Thymus (tissue), 11 donors: ENCODE data around the gene COX7A2L. TPM values are rescaled to one million over a fixed set of nuclear protein-coding genes. Genes with fewer than 3 reads are reported as not detected.

Experiments
- DNase-seq, 9 donors: peaks; one replicate each; pipeline ENCODE4 v3.0.0-alpha.2; 2013; ENCODE audit warnings: low spot score in 9 of 9, low read depth in 6 of 9, missing footprints in 1 of 9
- H3K27ac ChIP-seq, 2 donors: one replicate each; pipeline ENCODE4 v1.5.1; 2013; ENCODE audit warnings: control low read depth in 1 of 2, low read depth in 1 of 2, low read length in 1 of 2, mild to moderate bottlenecking in 1 of 2, moderate library complexity in 1 of 2
- H3K27me3 ChIP-seq, 2 donors: one replicate each; pipeline ENCODE4 v1.5.1; 2013; ENCODE audit warnings: low read length in 1 of 2; ENCODE audit not compliant: control insufficient read depth in 2 of 2, insufficient read depth in 1 of 2
- H3K36me3 ChIP-seq, 2 donors: one replicate each; pipeline ENCODE4 v1.5.1; 2013; ENCODE audit warnings: low read length in 1 of 2, mild to moderate bottlenecking in 1 of 2, moderate library complexity in 1 of 2; ENCODE audit not compliant: control insufficient read depth in 2 of 2, insufficient read depth in 2 of 2
- H3K4me1 ChIP-seq, 2 donors: one replicate each; pipeline ENCODE4 v1.5.1; 2013; ENCODE audit warnings: low read length in 2 of 2; ENCODE audit not compliant: control insufficient read depth in 2 of 2, insufficient read depth in 2 of 2
- H3K4me3 ChIP-seq, 2 donors: one replicate each; pipeline ENCODE4 v1.5.1; 2013; ENCODE audit warnings: low read length in 2 of 2, control low read depth in 1 of 2, mild to moderate bottlenecking in 1 of 2
- H3K9me3 ChIP-seq, 2 donors: one replicate each; pipeline ENCODE4 v1.5.1; 2013; ENCODE audit warnings: low read length in 1 of 2, mild to moderate bottlenecking in 1 of 2; ENCODE audit not compliant: control insufficient read depth in 2 of 2, insufficient read depth in 1 of 2
- WGBS: extraction: QIAGEN DNeasy Blood & Tissue Kit; methylation state at CpG from one replicate; pipeline ENCODE4 v1.1.7; 2013; 5-methylcytosine and 5-hydroxymethylcytosine counted together
- polyA plus RNA-seq: library from polyadenylated mRNA; stranded (reverse); fragments of 200-250 nt; gene quantifications from one replicate; pipeline ENCODE4 v1.2.3, GENCODE V29; 2013
- total RNA-seq: library from RNA; stranded (reverse); fragments of 120-200 nt; gene quantifications from one replicate; pipeline ENCODE4 v1.2.4, GENCODE V29; 2013
- donor health status: healthy.

Gene COX7A2L
- total and polyA plus RNA-seq, 2 donors = 128 to 190 TPM

DNA sequence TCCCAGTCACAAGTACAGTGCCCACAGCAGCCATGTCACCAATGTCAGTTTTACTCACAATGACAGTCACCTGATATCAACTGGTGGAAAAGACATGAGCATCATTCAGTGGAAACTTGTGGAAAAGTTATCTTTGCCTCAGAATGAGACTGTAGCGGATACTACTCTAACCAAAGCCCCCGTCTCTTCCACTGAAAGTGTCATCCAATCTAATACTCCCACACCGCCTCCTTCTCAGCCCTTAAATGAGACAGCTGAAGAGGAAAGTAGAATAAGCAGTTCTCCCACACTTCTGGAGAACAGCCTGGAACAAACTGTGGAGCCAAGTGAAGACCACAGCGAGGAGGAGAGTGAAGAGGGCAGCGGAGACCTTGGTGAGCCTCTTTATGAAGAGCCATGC, 31.3 kb downstream of the COX7A2L start:
- Histone ChIP-seq H3K4me1 (no peaks in the 10 kb centered on the region), H3K27me3 (no peaks in the 10 kb centered on the region), H3K27ac (no peak overlapping the region), H3K36me3 (peaks cover 19 to 53% of the 10 kb centered on the region in 2 donors), H3K4me3 (no peak overlapping the region), H3K9me3 (no peaks in the 10 kb centered on the region)
- WGBS = over 99% methylated on average over 5 of the region's 5 CpGs
- DNase-seq = no peak

DNA sequence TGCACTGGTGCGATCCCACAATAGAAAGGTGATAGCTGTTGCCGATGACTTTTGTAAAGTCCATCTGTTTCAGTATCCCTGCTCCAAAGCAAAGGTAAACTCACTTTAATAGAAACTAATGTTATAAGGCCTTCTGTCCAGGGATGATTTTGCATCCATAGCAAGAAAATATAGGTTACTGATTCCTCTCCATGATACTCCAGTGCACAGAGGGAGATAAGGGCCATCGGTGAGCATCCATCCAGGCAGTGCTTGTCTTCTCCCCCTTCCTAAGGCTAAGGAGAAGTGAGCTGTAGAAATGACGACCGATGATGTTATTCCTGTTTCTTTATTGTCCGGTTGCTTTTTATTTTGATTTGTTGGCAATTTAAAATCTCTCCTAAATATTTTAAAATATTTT, 32.1 kb downstream of the COX7A2L start:
- H3K4me3 ChIP-seq = no peak overlapping the region
- no peak for DNase-seq
- WGBS = 99% methylated on average over 6 of the region's 6 CpGs
- peaks cover 19 to 52% of the 10 kb centered on the region in 2 donors for H3K36me3 ChIP-seq
- H3K4me1 ChIP-seq = no peaks in the 10 kb centered on the region
- no peak overlapping the region for H3K27ac ChIP-seq
- no peaks in the 10 kb centered on the region for H3K9me3 ChIP-seq
- no peaks in the 10 kb centered on the region for H3K27me3 ChIP-seq

DNA sequence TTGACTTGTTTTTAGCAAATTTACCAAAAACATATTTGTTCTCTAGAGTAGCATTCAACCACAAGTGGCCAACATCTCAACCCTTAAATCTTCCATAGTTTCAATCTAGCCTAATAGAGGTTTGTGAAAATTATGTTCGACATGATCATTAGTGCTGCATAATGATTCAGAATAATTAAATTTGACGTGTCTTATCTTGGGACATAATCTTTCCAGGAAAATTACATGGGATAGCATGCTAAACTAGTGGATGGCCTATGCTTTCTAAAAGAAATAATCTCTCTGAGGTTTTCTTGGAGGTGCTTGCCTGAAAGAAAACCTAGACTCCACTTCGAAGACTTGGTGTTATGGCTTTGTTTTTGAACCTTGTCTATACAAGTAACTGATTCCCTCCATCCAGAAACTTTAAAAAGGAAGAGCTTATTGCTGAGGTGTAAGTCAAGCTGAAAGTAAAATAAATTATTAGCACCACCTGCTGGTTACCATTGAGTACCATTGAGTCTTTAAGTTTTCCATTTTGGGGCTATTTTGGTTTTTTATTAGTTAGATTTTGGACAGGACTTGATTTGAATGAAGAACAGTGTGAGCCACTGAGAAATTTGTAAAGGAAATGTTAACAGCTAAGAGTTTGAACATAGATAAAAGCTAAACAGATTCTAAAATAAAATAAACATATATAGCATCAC, 32.7 kb downstream of the COX7A2L start:
- DNase-seq = peak in 4 of 9 donors; percentile 11 to 45 (median 18)
- no peaks in the 10 kb centered on the region for H3K4me1 ChIP-seq
- H3K27me3 ChIP-seq = no peaks in the 10 kb centered on the region
- 77% methylated on average over 3 of the region's 3 CpGs for WGBS
- H3K27ac ChIP-seq = no peak overlapping the region
- H3K4me3 ChIP-seq = no peak overlapping the region
- H3K9me3 ChIP-seq = no peaks in the 10 kb centered on the region
- peaks cover 14 to 46% of the 10 kb centered on the region in 2 donors for H3K36me3 ChIP-seq

DNA sequence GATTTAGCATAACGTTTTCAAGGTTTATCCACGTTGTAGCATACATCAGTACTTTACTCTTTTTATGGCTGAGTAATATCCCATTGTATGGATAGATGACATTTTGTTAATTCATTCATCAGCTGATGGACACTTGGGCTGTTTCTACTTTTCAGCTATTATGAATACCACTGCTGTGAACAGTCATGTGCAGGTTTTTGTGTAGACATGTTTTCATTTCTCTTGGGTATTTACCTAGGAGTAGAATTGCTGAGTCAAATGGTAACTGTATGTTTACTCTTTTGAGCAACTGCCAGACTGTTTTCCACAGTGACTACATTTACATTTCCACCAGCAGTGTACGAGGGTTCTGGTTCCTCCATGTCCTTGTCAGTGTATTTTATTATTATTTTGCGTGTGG, 33.9 kb downstream of the COX7A2L start:
- Histone ChIP-seq H3K27me3 (no peaks in the 10 kb centered on the region), H3K36me3 (peaks cover 10 to 34% of the 10 kb centered on the region in 2 donors), H3K4me1 (no peaks in the 10 kb centered on the region), H3K9me3 (no peaks in the 10 kb centered on the region), H3K4me3 (no peak overlapping the region), H3K27ac (no peak overlapping the region)
- 96% methylated on average over 4 of the region's 4 CpGs for WGBS
- DNase-seq = no peak

DNA sequence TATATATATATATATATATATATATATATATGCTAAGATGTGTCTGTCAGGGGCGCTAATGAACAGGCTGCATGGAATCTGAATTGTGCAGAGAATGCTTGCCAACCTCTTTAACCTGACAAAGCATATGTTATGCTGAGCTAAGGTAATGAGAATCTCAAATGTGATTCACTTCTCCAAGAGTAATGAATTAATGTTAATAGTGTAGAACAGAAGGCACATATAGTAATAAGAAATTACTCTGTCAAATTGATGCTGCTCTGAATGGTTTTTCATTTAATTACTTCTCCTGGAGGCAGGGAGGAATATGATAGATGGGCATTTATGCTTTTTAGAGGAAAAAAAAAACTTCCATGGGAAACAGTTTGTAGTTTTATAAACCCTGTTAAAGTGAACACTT, 35.4 kb downstream of the COX7A2L start:
- H3K27ac ChIP-seq = no peak overlapping the region
- H3K9me3 ChIP-seq = no peaks in the 10 kb centered on the region
- peaks cover 6 to 25% of the 10 kb centered on the region in 2 donors for H3K36me3 ChIP-seq
- H3K4me1 ChIP-seq = no peaks in the 10 kb centered on the region
- no peak for DNase-seq
- no peaks in the 10 kb centered on the region for H3K27me3 ChIP-seq
- H3K4me3 ChIP-seq = no peak overlapping the region
- 98% methylated on average over 1 of the region's 1 CpG for WGBS

DNA sequence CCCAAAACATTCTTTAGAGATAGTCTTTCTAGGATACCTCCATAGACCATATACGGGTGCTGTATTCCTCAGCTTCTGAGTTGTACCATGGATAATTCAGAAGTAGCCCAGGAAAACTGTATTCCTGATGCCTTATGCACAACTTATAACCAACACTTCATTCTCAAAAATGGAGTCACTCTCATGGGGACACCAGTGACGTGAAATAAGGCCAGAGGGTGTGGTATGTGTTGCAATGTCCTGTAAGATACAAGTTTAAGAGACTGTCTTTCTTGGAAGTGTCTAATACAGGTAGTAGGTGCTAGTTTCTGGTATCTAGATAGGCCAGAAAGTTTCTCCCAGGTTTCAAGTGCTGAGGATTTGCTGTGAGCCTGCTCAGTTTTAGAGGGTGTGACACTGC, 36.1 kb downstream of the COX7A2L start:
- Histone ChIP-seq H3K27ac (no peak overlapping the region), H3K36me3 (peaks cover 5 to 21% of the 10 kb centered on the region in 2 donors), H3K4me1 (no peaks in the 10 kb centered on the region), H3K9me3 (no peaks in the 10 kb centered on the region), H3K27me3 (no peaks in the 10 kb centered on the region), H3K4me3 (no peak overlapping the region)
- over 99% methylated on average over 2 of the region's 2 CpGs for WGBS
- DNase-seq = no peak

DNA sequence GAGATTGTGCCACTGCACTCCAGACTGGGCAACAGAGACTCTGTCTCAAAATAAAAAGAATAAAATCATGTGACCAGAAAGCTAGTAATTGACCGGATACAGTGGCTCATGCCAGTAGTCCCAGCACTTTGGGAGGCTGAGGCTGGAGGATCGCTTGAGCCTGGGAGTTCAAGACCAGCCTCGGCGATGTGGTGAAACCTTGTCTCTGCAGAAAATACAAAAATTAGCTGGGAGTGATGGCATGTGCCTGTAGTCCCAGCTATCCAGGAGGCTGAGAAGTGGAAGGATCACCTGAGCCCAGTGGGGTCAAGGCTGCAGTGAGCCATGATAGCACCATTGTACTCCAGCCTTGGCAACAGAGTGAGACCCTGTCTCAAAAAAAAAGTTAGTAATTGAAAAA, 36.8 kb downstream of the COX7A2L start:
- H3K4me3 ChIP-seq = no peak overlapping the region
- H3K27ac ChIP-seq = no peak overlapping the region
- H3K9me3 ChIP-seq = no peaks in the 10 kb centered on the region
- WGBS = over 99% methylated on average over 4 of the region's 4 CpGs
- H3K36me3 ChIP-seq = peaks cover 0 to 16% of the 10 kb centered on the region in 2 donors
- no peak for DNase-seq
- H3K4me1 ChIP-seq = no peaks in the 10 kb centered on the region
- H3K27me3 ChIP-seq = no peaks in the 10 kb centered on the region

DNA sequence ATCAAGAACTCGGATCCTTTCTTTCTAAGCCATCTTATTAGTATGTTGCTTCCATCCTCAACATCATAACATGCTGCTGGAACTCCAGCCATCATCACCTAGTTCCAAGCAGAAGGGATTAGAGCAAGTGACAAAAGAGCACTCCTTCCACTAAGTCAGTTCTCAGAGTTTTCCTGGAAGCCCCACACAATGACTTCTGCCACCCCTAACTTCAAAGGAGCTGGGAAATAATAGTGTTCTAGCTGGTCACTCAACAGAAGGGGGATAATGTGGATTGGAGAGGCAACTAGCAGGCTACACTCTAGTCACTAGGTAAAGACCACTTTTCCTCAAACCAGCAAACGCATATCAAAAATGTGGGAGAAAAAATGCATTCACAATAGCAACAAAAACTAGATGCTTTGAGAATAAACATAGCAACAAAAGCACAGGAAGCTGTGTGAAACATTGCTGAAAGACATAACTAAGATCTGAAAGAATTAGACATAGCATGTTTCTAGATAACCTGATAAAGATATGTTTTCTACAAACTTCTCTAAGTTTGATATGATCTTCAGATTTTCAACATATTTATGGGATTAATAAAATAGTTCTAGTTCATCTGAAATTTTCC, 39.5 kb downstream of the COX7A2L start:
- Histone ChIP-seq H3K27ac (peak overlapping the region in 1 of 2 donors; percentile 25), H3K4me1 (no peaks in the 10 kb centered on the region), H3K36me3 (peaks cover 0 to 27% of the 10 kb centered on the region in 2 donors), H3K27me3 (no peaks in the 10 kb centered on the region), H3K9me3 (no peaks in the 10 kb centered on the region), H3K4me3 (no peak overlapping the region)
- WGBS = 73% methylated on average over 2 of the region's 2 CpGs
- DNase-seq = no peak

DNA sequence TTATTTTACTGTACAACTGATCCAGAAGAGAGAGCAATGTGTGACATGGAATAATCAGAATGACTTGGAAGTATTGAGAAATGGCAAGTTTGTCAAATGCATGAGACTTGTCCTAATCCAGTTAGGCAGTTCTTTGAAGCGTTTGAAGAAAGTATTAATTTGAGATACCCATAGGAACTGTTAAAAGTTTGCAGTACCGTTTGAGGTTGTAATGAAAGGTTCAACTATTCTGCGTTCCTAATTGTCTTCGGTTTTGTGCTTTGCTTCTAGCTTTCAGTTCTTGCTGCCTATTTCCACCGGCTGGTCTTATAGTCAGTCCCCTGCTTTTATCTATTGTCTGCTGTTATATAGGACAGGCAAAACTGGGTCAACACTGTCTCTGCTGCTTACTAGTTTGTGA, 41.8 kb downstream of the COX7A2L start:
- no peaks in the 10 kb centered on the region for H3K4me1 ChIP-seq
- WGBS = 98% methylated on average over 5 of the region's 5 CpGs
- no peak for DNase-seq
- H3K4me3 ChIP-seq = no peak overlapping the region
- H3K9me3 ChIP-seq = no peaks in the 10 kb centered on the region
- H3K27me3 ChIP-seq = no peaks in the 10 kb centered on the region
- peaks cover 0 to 26% of the 10 kb centered on the region in 2 donors for H3K36me3 ChIP-seq
- no peak overlapping the region for H3K27ac ChIP-seq
